ENCODE results near the gene DNM1.
A peak's percentile ranks its signal among the peaks of the same experiment; 100 is the strongest.

DNM1 gene

DNA sequence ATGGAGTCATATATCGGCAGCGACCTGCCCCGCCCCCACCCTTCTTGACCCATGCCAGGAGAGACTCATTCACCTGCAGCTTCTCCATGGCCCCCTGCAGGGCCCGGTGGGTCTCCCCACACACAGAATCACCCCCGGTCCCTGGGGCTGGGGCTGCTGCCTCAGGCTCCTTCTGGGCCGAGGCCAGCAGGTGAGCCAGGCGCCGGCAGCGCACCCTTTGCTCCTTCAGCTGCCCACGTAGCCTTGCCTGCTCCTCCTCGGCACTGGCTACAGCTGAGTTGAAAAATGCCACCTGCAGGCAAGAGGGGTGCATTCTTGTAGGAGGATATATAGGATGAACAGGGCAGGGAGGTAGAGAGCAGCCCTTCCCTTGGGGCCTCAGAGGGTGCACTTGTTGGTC is 54.7 kb downstream of the DNM1 start:
- H3K4me3 ChIP-seq (ENCODE audit: low read depth in 1 of 2, low read length in 2 of 2), result no peak overlapping the region
- no peak overlapping the region for H3K27ac ChIP-seq (ENCODE audit: low read length)
- H3K36me3 ChIP-seq (ENCODE audit: control insufficient read depth in 1 of 2, insufficient read depth in 2 of 2, low read length in 2 of 2), result peaks cover 31 to 61% of the 10 kb centered on the region in 2 donors
- no peaks in the 10 kb centered on the region for H3K4me1 ChIP-seq (ENCODE audit: control insufficient read depth in 1 of 2, insufficient read depth in 2 of 2, low read length in 2 of 2)
- no peaks in the 10 kb centered on the region for H3K9me3 ChIP-seq (ENCODE audit: control insufficient read depth in 1 of 2, low read length in 2 of 2)
- H3K27me3 ChIP-seq (ENCODE audit: low read depth, low read length), result no peaks in the 10 kb centered on the region

DNA sequence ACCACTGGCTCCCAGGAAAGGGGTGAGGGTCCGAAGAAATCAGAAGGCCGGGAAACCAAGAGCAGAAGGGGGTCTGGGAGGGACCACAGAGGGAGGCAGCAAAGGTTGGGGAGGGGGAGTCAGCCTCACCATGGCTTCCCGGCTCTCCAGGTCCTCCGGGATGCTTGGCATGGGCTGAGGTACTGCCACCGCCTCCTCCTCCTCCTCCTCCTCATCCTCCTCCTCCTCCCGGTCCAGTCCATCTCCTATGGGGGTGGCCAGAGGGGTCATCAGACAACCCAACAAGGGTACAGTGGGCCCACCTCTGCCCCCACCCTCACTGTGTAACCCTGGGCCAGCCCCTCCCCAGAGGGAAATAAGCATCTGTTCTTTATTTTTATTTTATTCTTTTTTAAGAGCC is 55.1 kb downstream of the DNM1 start:
- Histone ChIP-seq H3K4me1 (ENCODE audit: control insufficient read depth in 1 of 2, insufficient read depth in 2 of 2, low read length in 2 of 2) (no peaks in the 10 kb centered on the region), H3K36me3 (ENCODE audit: control insufficient read depth in 1 of 2, insufficient read depth in 2 of 2, low read length in 2 of 2) (peaks cover 32 to 65% of the 10 kb centered on the region in 2 donors), H3K27ac (ENCODE audit: low read length) (no peak overlapping the region), H3K27me3 (ENCODE audit: low read depth, low read length) (no peaks in the 10 kb centered on the region), H3K9me3 (ENCODE audit: control insufficient read depth in 1 of 2, low read length in 2 of 2) (no peaks in the 10 kb centered on the region), H3K4me3 (ENCODE audit: low read depth in 1 of 2, low read length in 2 of 2) (no peak overlapping the region)

DNA sequence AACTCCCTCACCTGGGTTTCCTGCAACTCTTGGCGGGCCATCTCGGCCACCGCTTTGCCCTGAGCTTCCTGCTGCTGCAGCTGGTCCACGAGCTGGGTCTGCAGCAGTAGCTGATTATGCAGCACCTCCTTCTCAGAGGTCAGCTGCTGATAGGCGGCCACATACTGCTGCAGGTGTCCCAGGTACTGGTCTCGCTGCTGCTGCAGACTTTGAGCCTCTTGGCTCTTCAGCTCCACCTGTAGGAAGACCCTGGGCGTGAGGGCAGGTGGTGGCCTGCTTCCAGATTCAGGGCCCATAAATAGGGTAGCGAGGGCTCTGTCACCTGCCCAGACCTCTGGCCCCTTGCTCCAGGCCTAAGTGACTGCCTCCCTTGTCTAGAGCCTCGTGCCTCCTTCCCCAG is 56.0 kb downstream of the DNM1 start:
- Histone ChIP-seq H3K9me3 (ENCODE audit: control insufficient read depth in 1 of 2, low read length in 2 of 2) (no peaks in the 10 kb centered on the region), H3K4me3 (ENCODE audit: low read depth in 1 of 2, low read length in 2 of 2) (no peak overlapping the region), H3K36me3 (ENCODE audit: control insufficient read depth in 1 of 2, insufficient read depth in 2 of 2, low read length in 2 of 2) (peaks cover 32 to 65% of the 10 kb centered on the region in 2 donors), H3K27me3 (ENCODE audit: low read depth, low read length) (no peaks in the 10 kb centered on the region), H3K4me1 (ENCODE audit: control insufficient read depth in 1 of 2, insufficient read depth in 2 of 2, low read length in 2 of 2) (no peaks in the 10 kb centered on the region), H3K27ac (ENCODE audit: low read length) (no peak overlapping the region)

DNA sequence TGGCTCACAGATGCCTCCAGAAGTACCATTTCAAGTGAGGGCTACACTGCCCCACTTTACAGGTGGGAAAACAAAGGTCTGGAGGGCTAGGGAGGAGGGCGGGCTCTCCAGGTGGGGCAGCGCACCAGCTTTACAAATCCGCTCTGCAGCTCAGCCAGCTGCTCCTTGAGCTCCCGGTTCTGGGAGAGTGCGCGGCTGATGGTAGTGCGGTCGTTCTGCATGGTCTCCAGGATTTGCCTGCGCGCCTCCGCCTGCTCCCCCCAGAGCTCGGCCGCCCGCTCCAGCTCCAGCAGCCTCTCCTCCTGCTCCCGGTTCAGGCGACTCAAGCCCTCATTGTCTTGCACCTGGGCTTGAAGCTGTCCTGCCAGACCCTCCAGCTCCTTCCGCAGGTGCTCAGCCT is 57.2 kb downstream of the DNM1 start:
- no peak overlapping the region for H3K4me3 ChIP-seq (ENCODE audit: low read depth in 1 of 2, low read length in 2 of 2)
- no peaks in the 10 kb centered on the region for H3K9me3 ChIP-seq (ENCODE audit: control insufficient read depth in 1 of 2, low read length in 2 of 2)
- H3K4me1 ChIP-seq (ENCODE audit: control insufficient read depth in 1 of 2, insufficient read depth in 2 of 2, low read length in 2 of 2), result no peaks in the 10 kb centered on the region
- no peak overlapping the region for H3K27ac ChIP-seq (ENCODE audit: low read length)
- H3K36me3 ChIP-seq (ENCODE audit: control insufficient read depth in 1 of 2, insufficient read depth in 2 of 2, low read length in 2 of 2), result peaks cover 36 to 74% of the 10 kb centered on the region in 2 donors
- no peaks in the 10 kb centered on the region for H3K27me3 ChIP-seq (ENCODE audit: low read depth, low read length)

DNA sequence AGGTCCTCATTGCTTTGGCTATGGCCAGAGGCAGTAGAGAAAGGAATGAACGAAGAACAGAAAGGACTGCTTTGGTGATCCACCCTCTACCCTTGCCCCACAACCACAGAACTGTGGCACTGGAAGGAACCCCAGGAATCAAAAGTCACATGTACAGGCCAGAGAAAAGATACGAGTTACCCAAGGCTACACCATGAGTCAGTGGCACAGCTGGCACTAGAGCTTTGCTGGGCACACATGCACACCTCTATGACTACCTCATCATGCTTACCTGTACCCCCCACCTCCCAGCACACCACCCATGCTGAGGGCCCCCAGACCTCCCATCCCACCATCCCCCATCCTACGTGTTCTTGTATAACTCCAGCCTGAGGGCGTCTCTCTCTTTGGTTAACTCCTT is 59.5 kb downstream of the DNM1 start:
- Histone ChIP-seq H3K27me3 (ENCODE audit: low read depth, low read length) (no peaks in the 10 kb centered on the region), H3K27ac (ENCODE audit: low read length) (no peak overlapping the region), H3K4me3 (ENCODE audit: low read depth in 1 of 2, low read length in 2 of 2) (no peak overlapping the region), H3K9me3 (ENCODE audit: control insufficient read depth in 1 of 2, low read length in 2 of 2) (no peaks in the 10 kb centered on the region), H3K36me3 (ENCODE audit: control insufficient read depth in 1 of 2, insufficient read depth in 2 of 2, low read length in 2 of 2) (peaks cover 51 to 89% of the 10 kb centered on the region in 2 donors), H3K4me1 (ENCODE audit: control insufficient read depth in 1 of 2, insufficient read depth in 2 of 2, low read length in 2 of 2) (no peaks in the 10 kb centered on the region)

DNA sequence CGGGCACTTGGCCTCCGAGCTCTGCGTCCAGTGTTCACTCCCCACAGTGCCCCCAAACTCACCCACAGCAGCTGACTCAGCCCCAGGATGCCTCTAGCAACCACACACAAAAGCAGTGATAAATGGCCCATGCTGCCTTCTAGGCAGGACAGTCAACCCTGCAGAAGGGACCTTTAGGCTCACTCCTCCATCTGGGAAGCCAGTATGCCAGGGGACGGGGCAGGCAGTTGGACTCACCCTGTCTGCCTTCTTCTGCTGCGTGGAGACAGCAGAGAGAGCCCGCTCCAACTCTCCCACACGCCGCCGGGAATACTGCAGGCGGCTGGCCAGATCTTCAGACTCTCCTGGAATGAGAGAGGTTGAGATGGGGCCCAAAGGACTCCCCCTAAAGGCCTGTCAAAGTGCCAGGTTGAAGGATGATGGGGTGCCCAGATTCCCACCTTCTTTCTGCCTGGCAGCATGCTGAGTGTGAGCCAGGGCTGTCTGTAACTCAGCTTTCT is 62.2 kb downstream of the DNM1 start:
- H3K4me1 ChIP-seq (ENCODE audit: control insufficient read depth in 1 of 2, insufficient read depth in 2 of 2, low read length in 2 of 2), result no peaks in the 10 kb centered on the region
- H3K27me3 ChIP-seq (ENCODE audit: low read depth, low read length), result no peaks in the 10 kb centered on the region
- H3K9me3 ChIP-seq (ENCODE audit: control insufficient read depth in 1 of 2, low read length in 2 of 2), result no peaks in the 10 kb centered on the region
- H3K36me3 ChIP-seq (ENCODE audit: control insufficient read depth in 1 of 2, insufficient read depth in 2 of 2, low read length in 2 of 2), result peaks cover 40 to 74% of the 10 kb centered on the region in 2 donors
- H3K4me3 ChIP-seq (ENCODE audit: low read depth in 1 of 2, low read length in 2 of 2), result no peak overlapping the region
- no peak overlapping the region for H3K27ac ChIP-seq (ENCODE audit: low read length)

DNA sequence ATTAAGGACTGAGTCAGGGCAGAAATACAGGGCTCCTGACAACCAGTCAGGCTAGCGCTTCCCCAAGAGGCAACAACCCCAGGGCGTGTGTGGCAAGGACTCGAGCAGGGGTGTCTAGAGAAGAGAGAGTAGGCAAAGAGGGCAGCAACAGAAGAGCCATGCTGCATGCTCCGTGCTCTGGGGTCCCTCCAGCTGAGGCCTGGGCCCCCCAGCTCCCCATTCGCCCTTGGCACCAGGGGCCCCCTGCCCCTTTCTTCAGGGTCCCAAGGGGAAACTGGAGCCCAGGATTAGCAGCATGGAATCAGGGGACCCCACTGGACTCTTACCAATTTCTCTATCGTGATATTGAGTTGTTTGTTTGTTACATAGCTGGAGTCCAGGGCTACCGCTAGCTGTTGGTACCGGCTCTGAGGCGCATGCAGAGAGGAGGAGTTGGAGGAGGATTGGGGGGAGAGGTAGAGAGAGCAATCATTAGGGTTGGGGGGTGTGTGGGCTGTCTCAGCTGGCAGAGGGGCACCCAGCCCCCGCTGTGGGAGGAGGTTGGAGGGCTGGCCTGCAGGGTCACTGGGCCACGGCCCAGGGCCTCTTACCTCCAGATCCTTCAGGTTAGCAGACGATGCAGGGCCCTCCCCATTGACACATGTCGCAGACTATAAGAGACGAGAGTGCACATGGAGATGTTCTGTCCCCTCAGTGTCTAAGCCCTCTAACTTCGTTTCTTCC is 63.9 kb downstream of the DNM1 start:
- H3K4me3 ChIP-seq (ENCODE audit: low read depth in 1 of 2, low read length in 2 of 2), result no peak overlapping the region
- H3K36me3 ChIP-seq (ENCODE audit: control insufficient read depth in 1 of 2, insufficient read depth in 2 of 2, low read length in 2 of 2), result peaks cover 41 to 70% of the 10 kb centered on the region in 2 donors
- no peaks in the 10 kb centered on the region for H3K9me3 ChIP-seq (ENCODE audit: control insufficient read depth in 1 of 2, low read length in 2 of 2)
- no peaks in the 10 kb centered on the region for H3K27me3 ChIP-seq (ENCODE audit: low read depth, low read length)
- H3K4me1 ChIP-seq (ENCODE audit: control insufficient read depth in 1 of 2, insufficient read depth in 2 of 2, low read length in 2 of 2), result no peaks in the 10 kb centered on the region
- H3K27ac ChIP-seq (ENCODE audit: low read length), result no peak overlapping the region

DNA sequence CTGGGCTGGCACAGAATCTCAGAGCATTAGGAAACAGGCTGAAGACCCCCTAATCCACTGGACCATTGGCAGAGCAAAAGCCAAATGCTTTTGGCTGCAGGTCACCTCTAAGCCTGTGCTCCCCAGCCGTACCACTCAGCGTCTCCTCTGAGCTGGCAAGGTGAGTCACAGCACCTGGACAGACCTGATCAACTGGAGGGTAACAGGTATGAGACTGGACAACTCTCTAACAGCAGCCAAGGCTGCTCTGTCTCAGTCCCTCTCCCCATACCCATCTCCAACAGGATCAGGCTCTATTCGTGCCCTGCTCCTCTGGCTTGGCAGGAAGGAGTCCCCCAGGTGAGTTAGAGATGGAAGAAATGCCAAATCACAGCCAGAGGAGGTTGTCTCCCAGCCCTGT is 67.9 kb downstream of the DNM1 start:
- Histone ChIP-seq H3K27ac (ENCODE audit: low read length) (no peak overlapping the region), H3K4me3 (ENCODE audit: low read depth in 1 of 2, low read length in 2 of 2) (no peak overlapping the region), H3K4me1 (ENCODE audit: control insufficient read depth in 1 of 2, insufficient read depth in 2 of 2, low read length in 2 of 2) (peaks cover 6 to 26% of the 10 kb centered on the region in 2 donors), H3K36me3 (ENCODE audit: control insufficient read depth in 1 of 2, insufficient read depth in 2 of 2, low read length in 2 of 2) (peaks cover 33 to 55% of the 10 kb centered on the region in 2 donors), H3K9me3 (ENCODE audit: control insufficient read depth in 1 of 2, low read length in 2 of 2) (no peaks in the 10 kb centered on the region), H3K27me3 (ENCODE audit: low read depth, low read length) (no peaks in the 10 kb centered on the region)

DNA sequence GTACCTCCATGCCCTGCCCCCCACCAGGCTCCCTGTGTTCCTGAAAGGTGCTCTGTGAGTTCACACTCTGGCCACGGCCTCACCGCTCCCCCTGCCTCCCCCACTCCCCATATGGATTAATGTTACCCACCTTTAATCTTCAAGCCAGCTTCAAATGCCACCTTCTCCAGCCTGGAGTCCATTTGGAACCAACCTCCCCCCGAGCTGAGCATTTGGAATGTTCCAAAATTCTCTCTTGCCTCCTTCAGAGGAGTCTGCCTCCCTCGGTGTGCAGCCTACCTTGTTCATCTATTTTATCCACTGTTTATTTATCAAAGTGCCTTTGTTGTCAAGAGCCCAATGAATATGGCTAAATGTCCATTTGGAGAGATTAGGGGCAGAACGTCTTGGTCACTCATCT is 68.3 kb downstream of the DNM1 start:
- Histone ChIP-seq H3K9me3 (ENCODE audit: control insufficient read depth in 1 of 2, low read length in 2 of 2) (no peaks in the 10 kb centered on the region), H3K4me1 (ENCODE audit: control insufficient read depth in 1 of 2, insufficient read depth in 2 of 2, low read length in 2 of 2) (peaks cover 6 to 26% of the 10 kb centered on the region in 2 donors), H3K27ac (ENCODE audit: low read length) (no peak overlapping the region), H3K36me3 (ENCODE audit: control insufficient read depth in 1 of 2, insufficient read depth in 2 of 2, low read length in 2 of 2) (peaks cover 30 to 51% of the 10 kb centered on the region in 2 donors), H3K27me3 (ENCODE audit: low read depth, low read length) (no peaks in the 10 kb centered on the region), H3K4me3 (ENCODE audit: low read depth in 1 of 2, low read length in 2 of 2) (no peak overlapping the region)

DNA sequence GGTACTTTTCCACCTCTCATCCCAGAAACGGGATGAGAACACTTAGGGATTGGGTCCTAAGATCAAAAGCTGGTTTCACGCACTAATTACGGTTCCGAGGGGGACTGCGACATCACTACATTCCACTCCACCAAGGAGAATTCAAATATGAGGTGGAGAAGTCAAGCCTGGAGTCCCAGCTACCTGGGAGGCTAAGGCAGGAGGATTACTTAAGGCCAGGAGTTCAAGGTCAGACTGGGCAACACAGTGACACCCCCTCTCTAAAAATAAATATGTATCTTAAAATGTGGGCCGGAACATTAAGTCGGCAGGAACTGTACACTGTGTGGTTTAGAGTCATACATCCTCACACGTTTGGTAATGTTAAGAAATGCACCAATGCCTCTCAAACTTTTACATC is 71.1 kb downstream of the DNM1 start:
- Histone ChIP-seq H3K27me3 (ENCODE audit: low read depth, low read length) (no peaks in the 10 kb centered on the region), H3K9me3 (ENCODE audit: control insufficient read depth in 1 of 2, low read length in 2 of 2) (no peaks in the 10 kb centered on the region), H3K4me3 (ENCODE audit: low read depth in 1 of 2, low read length in 2 of 2) (peak overlapping the region; percentile 74 to 96), H3K27ac (ENCODE audit: low read length) (no peak overlapping the region), H3K36me3 (ENCODE audit: control insufficient read depth in 1 of 2, insufficient read depth in 2 of 2, low read length in 2 of 2) (peaks cover 17 to 33% of the 10 kb centered on the region in 2 donors), H3K4me1 (ENCODE audit: control insufficient read depth in 1 of 2, insufficient read depth in 2 of 2, low read length in 2 of 2) (peaks cover 6 to 38% of the 10 kb centered on the region in 2 donors)

DNA sequence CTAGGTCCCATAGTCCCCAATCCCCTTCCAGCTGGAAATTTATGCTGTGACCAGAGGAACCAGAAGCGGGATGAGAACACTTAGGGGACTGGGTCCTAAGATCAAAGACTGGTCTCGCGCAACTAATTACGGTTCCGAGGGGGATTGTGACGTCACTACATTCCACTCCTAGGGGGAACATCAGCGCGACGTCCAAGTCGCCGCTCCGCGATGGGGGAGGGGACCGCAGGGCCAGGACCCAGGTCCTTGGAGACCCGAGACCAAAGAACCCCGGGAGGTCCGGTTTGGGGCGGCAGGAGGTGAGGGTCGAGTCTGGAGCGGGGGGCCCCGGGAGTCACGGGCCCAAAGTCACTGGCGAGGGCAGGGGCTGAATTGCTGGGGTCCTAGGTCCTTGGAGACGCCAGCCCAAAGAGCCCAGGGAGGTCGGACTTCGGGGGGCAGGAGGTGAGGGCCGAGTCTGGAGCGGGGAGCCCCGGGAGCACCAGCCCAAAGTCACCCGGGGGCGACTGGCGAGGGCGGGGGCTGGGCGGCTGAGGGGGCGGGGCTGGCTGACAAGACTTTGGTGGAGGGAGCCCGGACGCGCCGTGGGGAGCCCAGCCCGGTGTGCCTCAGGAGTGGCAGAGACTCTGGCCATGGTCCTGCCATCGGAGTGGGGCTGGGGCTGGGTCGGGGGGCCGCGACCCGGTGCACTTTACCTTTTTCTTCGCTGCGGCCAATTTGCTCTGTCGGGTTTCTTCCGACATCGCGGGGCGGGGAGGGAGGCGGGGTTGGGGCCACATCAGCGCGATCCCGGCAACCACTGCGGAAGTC is 72.2 kb downstream of the DNM1 start, which contains the start of gene GOLGA2:
GOLGA2 (minus strand) TSS at position 810 of the 810 bp plus-strand sequence; CDS start at position 779, 31 bp downstream.
- Histone ChIP-seq H3K9me3 (ENCODE audit: control insufficient read depth in 1 of 2, low read length in 2 of 2) (no peaks in the 10 kb centered on the region), H3K4me1 (ENCODE audit: control insufficient read depth in 1 of 2, insufficient read depth in 2 of 2, low read length in 2 of 2) (peaks cover 6 to 38% of the 10 kb centered on the region in 2 donors)

More for the DNA sequence above, 72.2 kb downstream of the DNM1 start, which contains the start of gene GOLGA2:
- H3K27me3 ChIP-seq (ENCODE audit: low read depth, low read length), result no peaks in the 10 kb centered on the region
- peak within 1 kb of the TSS; percentile 85 for H3K27ac ChIP-seq (ENCODE audit: low read length)
- H3K36me3 ChIP-seq (ENCODE audit: control insufficient read depth in 1 of 2, insufficient read depth in 2 of 2, low read length in 2 of 2), result peaks cover 17 to 28% of the 10 kb centered on the region in 2 donors
- H3K4me3 ChIP-seq (ENCODE audit: low read depth in 1 of 2, low read length in 2 of 2), result peak within 1 kb of the TSS; percentile 90 to 96

Measured in muscle layer of duodenum (tissue), 2 donors.